Mucosa of descending colon (tissue), 3 donors: ENCODE results near the gene TXNDC8. TPM values are rescaled to one million over a fixed set of nuclear protein-coding genes. Genes with fewer than 3 reads are reported as not detected.

Source experiments
- ATAC-seq: fragments of 200-7000 bp; cut with Tn5 transposase; one replicate; pipeline ENCODE4 v1.9.1; 2020; ENCODE audit warnings: mild to moderate bottlenecking, moderate library complexity
- DNase-seq, 3 donors: peaks; one replicate each; pipeline ENCODE4 v3.0.0-alpha.2; 2020
- H3K36me3 ChIP-seq: fragments of 200-600 bp; one replicate; pipeline ENCODE4 v1.8.0; 2021; ENCODE audit warnings: low read depth, mild to moderate bottlenecking
- H3K4me1 ChIP-seq: fragments of 200-600 bp; one replicate; pipeline ENCODE4 v1.8.0; 2021; ENCODE audit warnings: low read depth, mild to moderate bottlenecking
- H3K4me3 ChIP-seq: fragments of 200-600 bp; one replicate; pipeline ENCODE4 v1.8.0; 2021; ENCODE audit warnings: mild to moderate bottlenecking
- H3K9me3 ChIP-seq: fragments of 200-600 bp; one replicate; pipeline ENCODE4 v1.8.0; 2021; ENCODE audit warnings: mild to moderate bottlenecking
- intact Hi-C, 2 donors: fragments of 100-400 bp; cut with DNase I in 1 of 2; cut with micrococcal nuclease in 1 of 2; formaldehyde crosslinking; loops; one replicate each; pipeline versions ENCODE4 v1.11.0 to v1.11.1; 2022; cut with DNase I, micrococcal nuclease
- total RNA-seq, 3 donors: library from RNA; stranded (reverse); fragmentation: NEBNext Ultra II Directional in 2 of 3; extraction: Animal tissue kit (Norgen Biotek cat#: 25700) in 2 of 3; gene quantifications; one replicate each; pipeline versions ENCODE4 v1.2.1 to v1.2.4, GENCODE V29; 2021 to 2023
- TF ChIP-seq, protein P1 (sequence below): fragments of 200-600 bp; IDR thresholded peaks from one replicate; pipeline ENCODE4 v1.8.0; 2022; ENCODE audit warnings: antibody characterized with exemption, mild to moderate bottlenecking
- donor health status: DM: no; HTN: no; CAD: no; lungs with moderate emphysema.
- donor health status: DM: no; HTN: no; CAD: no.
- donor health status: DM: no; HTN: yes; CAD: no.

Gene TXNDC8
- total RNA-seq, 3 donors from 2014 or later: not detected

DNA sequence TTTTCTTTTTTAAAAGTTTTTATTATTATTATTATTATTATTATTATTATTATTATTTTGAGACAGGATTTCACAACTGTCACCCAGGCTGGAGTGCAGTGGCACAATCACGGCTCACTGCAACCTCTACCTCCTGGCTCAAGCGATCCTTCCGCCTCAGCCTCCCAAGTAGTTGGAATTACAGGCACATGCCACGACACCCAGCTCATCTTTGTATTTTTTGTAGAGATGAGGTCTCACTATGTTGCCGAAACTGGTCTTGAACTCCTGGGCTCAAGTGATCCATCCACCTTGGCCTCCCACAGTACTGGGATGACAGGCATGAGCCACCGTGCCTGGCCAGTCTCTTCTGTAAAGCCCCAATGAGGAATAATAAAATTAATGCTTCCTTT lies 50.4 kb downstream of the TXNDC8 start:
- no peak for DNase-seq
- peaks cover 3% of the 10 kb centered on the region for H3K4me1 ChIP-seq
- intact Hi-C loops: no loop called here

DNA sequence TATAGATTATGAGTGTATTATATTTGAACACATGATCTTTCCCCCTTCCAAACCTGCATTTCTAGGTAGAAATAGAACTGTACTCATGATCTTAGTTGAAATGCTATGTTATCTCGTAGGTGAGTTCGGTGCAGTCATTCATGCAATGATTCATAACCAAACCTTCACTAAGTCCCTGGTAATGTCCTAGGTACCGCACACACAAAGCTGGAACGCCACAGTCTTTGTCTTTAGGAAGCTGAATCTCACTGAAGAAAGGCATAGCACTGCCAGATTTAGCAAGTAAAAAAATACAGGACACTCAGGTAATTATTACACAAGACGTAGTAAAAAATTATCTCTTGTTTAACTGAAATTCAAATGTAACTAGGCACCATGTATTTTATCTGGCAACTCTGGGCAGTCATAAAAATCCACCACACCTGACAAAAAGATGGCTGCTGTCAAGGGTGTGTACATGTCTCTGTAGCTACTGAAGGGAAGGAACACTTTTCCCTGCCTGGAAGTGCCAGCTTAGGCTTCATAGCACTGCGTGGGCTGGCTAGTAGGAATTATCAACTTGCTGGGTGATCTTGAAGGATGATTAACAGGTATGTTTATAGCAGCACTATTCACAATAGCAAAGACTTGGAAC lies 53.3 kb downstream of the TXNDC8 start:
- peaks cover 8% of the 10 kb centered on the region for H3K4me1 ChIP-seq
- DNase-seq (peak in 2 of 3 donors; percentile 37 to 57), ATAC-seq (peak; percentile 83)
- no peak overlapping the region for H3K4me3 ChIP-seq
- H3K9me3 ChIP-seq: no peaks in the 10 kb centered on the region
- TF ChIP-seq, protein P1, sequence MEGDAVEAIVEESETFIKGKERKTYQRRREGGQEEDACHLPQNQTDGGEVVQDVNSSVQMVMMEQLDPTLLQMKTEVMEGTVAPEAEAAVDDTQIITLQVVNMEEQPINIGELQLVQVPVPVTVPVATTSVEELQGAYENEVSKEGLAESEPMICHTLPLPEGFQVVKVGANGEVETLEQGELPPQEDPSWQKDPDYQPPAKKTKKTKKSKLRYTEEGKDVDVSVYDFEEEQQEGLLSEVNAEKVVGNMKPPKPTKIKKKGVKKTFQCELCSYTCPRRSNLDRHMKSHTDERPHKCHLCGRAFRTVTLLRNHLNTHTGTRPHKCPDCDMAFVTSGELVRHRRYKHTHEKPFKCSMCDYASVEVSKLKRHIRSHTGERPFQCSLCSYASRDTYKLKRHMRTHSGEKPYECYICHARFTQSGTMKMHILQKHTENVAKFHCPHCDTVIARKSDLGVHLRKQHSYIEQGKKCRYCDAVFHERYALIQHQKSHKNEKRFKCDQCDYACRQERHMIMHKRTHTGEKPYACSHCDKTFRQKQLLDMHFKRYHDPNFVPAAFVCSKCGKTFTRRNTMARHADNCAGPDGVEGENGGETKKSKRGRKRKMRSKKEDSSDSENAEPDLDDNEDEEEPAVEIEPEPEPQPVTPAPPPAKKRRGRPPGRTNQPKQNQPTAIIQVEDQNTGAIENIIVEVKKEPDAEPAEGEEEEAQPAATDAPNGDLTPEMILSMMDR: no peak
- intact Hi-C loops: no loop called here
- no peaks in the 10 kb centered on the region for H3K36me3 ChIP-seq

More for the DNA sequence above, 50.4 kb downstream of the TXNDC8 start:
- no peak for ATAC-seq
- no peaks in the 10 kb centered on the region for H3K9me3 ChIP-seq
- H3K36me3 ChIP-seq: no peaks in the 10 kb centered on the region
- TF ChIP-seq, protein P1: no peak
- no peak overlapping the region for H3K4me3 ChIP-seq

DNA sequence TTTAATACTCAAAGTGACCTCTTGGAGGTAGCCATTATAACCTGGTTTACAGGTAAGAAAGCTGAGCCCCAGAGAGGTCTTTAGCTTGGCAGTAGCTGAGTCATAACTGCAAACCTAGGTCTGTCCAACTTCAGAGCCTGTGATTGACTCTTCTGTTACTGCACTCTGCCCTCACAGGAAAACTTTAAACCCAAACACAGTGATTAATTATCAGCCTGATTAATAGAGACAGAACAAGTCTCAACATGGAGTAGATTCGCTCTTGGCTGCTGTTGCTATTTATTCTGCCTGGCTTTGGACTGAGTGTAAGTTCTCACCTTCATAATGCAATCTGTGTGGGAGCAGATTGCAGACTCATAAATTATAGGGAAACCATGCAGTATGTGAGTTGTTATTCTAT lies 53.9 kb downstream of the TXNDC8 start:
- Histone ChIP-seq H3K4me3 (no peak overlapping the region), H3K36me3 (no peaks in the 10 kb centered on the region), H3K4me1 (peaks cover 8% of the 10 kb centered on the region), H3K9me3 (no peaks in the 10 kb centered on the region)
- DNase-seq (no peak), ATAC-seq (peak; percentile 62)
- TF ChIP-seq, protein P1: no peak
- intact Hi-C loops: no loop called here

DNA sequence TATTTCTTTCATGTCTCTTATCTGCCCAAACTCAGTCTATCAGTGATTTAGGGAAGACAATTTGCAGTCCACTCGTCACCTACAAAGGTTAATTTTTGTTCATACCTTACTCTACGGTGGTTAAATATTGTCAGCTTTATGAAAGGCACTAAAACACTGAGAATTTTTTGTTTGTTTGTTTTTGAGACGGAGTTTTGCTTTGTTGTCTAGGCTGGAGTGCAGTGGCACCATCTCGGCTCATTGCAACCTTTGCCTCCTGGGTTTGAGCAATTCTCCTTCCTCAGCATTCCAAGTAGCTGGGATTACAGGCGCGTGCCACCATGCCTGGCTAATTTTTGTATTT lies 55.0 kb downstream of the TXNDC8 start:
- H3K4me1 ChIP-seq: peaks cover 8% of the 10 kb centered on the region
- no peak overlapping the region for H3K4me3 ChIP-seq
- intact Hi-C loops: no loop called here
- DNase-seq (no peak), ATAC-seq (peak; percentile 37)
- H3K9me3 ChIP-seq: no peaks in the 10 kb centered on the region
- TF ChIP-seq, protein P1: no peak
- no peaks in the 10 kb centered on the region for H3K36me3 ChIP-seq

DNA sequence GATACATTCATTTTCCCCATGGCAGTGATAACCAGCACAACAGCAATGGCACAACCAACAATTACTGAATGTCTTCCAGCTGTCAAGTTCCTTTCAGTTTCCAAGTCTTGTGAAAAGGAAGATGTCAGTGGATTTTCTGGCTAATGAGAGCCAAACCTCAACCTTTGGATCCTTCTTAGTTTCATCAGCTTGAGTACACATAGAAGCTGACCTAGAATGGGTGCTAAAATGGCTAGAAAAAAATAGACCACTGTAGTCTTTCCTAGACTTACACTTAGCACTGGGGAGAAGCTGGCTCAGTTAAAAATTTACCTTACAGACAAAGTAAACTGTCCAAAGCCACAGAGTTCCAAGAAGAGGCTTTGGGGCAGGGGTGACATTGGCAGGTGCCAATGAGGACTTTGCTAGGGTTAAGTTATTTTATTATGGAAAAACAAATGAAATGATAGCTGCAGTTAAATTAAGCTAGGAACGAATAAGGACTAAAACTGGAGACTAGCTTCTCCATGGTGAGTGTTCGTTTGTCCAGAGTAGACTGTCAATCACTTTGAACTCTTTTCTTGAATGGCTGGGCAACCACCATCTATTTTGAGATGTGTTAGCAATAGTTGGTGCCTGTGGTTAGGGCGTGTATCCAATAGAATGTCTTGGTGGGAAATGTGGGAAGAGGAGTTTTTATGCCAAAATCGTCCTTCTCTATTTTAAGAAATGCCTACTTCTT lies 55.5 kb downstream of the TXNDC8 start:
- intact Hi-C loops: no loop called here
- no peak for DNase-seq
- H3K9me3 ChIP-seq: no peaks in the 10 kb centered on the region
- ATAC-seq: peak; percentile 44
- TF ChIP-seq, protein P1: no peak
- H3K4me1 ChIP-seq: peaks cover 8% of the 10 kb centered on the region
- no peaks in the 10 kb centered on the region for H3K36me3 ChIP-seq
- H3K4me3 ChIP-seq: no peak overlapping the region
